H1 (cell line): ENCODE data around the gene OSBPL9.

Experiments used
- EZH2 ChIP-seq: fragments of 200-600 bp; sonication (generic); IDR thresholded peaks from 2 replicates; pipeline ENCODE4 v1.7.1; 2012; ENCODE audit warnings: low read depth, mild to moderate bottlenecking, moderate library complexity, low read length, inconsistent platforms; ENCODE audit not compliant: severe bottlenecking
- JUND ChIP-seq: IDR thresholded peaks from 2 replicates; pipeline ENCODE4 v1.6.1; 2011; ENCODE audit warnings: mild to moderate bottlenecking, improper control_type of control experiment, low read length
- KDM5A ChIP-seq: fragments of 200-600 bp; IDR thresholded peaks from 2 replicates; pipeline ENCODE4 v1.7.1; 2012; ENCODE audit warnings: mild to moderate bottlenecking, low read length, inconsistent platforms, mixed read lengths
- POLR2AphosphoS5 ChIP-seq: IDR thresholded peaks from 2 replicates; pipeline ENCODE4 v1.6.1; 2011; ENCODE audit warnings: low read depth, low read length
- TF ChIP-seq, protein P1 (sequence below), 3 experiments: IDR thresholded peaks; 1 replicate in 2 of 3; 2 replicates in 1 of 3; pipeline versions ENCODE4 v1.5.1 to v1.6.1; 2011; ENCODE audit warnings: low read length in 3 of 3, mild to moderate bottlenecking in 3 of 3, inconsistent platforms in 2 of 3, low read depth in 1 of 3, moderate library complexity in 1 of 3; ENCODE audit not compliant: insufficient read depth in 1 of 3; ENCODE audit errors: control extremely low read depth in 1 of 3
- TF ChIP-seq, protein P2 (sequence below): IDR thresholded peaks from 2 replicates; pipeline ENCODE4 v1.6.1; 2011; ENCODE audit warnings: low read depth, mild to moderate bottlenecking, low read length; ENCODE audit not compliant: insufficient read depth

DNA sequence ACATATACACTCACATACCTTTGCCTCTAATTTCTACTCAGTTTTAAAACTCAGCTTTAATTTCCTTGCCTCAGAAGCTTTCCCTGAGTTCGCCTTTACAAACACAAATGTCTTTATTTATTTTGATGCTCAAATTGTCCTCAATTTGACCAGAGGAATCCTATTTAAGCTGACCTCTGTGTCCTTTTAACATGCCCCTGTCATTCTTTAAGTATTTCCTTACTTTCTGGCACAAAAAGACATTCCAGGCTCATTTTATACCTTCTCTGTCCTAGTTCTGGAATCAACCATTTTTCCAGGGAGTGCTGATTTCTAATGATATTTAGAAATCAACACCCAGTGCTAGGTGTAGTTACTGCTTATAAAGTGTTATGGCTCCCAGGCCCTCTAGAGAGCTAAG lies 82.5 kb downstream of the OSBPL9 start:
- no peak for TF ChIP-seq JUND
- no peak for TF ChIP-seq EZH2
- TF ChIP-seq, protein P1, sequence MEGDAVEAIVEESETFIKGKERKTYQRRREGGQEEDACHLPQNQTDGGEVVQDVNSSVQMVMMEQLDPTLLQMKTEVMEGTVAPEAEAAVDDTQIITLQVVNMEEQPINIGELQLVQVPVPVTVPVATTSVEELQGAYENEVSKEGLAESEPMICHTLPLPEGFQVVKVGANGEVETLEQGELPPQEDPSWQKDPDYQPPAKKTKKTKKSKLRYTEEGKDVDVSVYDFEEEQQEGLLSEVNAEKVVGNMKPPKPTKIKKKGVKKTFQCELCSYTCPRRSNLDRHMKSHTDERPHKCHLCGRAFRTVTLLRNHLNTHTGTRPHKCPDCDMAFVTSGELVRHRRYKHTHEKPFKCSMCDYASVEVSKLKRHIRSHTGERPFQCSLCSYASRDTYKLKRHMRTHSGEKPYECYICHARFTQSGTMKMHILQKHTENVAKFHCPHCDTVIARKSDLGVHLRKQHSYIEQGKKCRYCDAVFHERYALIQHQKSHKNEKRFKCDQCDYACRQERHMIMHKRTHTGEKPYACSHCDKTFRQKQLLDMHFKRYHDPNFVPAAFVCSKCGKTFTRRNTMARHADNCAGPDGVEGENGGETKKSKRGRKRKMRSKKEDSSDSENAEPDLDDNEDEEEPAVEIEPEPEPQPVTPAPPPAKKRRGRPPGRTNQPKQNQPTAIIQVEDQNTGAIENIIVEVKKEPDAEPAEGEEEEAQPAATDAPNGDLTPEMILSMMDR (IDR thresholded peaks at IDR 0.05; ENCODE audit: control extremely low read depth in 1 of 3, insufficient read depth in 1 of 3, low read depth in 1 of 3, low read length in 3 of 3) = no peak
- TF ChIP-seq POLR2AphosphoS5 = no peak
- TF ChIP-seq, protein P2, sequence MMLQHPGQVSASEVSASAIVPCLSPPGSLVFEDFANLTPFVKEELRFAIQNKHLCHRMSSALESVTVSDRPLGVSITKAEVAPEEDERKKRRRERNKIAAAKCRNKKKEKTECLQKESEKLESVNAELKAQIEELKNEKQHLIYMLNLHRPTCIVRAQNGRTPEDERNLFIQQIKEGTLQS = no peak
- TF ChIP-seq KDM5A = no peak
